RWPE2 (cell line): ENCODE measurements around the gene TSC2.

Experiments used
- ATAC-seq: fragments of 200-7000 bp; cut with Tn5 transposase; 3 replicates; pipeline ENCODE4 v1.9.1; 2021; ENCODE audit warnings: low read depth
- DNase-seq: peaks from one replicate; pipeline ENCODE4 v3.0.0-alpha.2; 2020; ENCODE audit warnings: low spot score
- H3K27ac ChIP-seq: fragments of 450-650 bp; 2 replicates; pipeline ENCODE4 v1.5.1; 2017; ENCODE audit warnings: mild to moderate bottlenecking; ENCODE audit not compliant: poor library complexity, severe bottlenecking
- H3K27me3 ChIP-seq: fragments of 250-450 bp; sonication (Bioruptor Pico); 2 replicates; pipeline ENCODE4 v1.5.1; 2021; ENCODE audit warnings: mild to moderate bottlenecking, moderate library complexity; ENCODE audit not compliant: insufficient read depth, poor library complexity, severe bottlenecking
- H3K36me3 ChIP-seq: fragments of 250-450 bp; sonication (Bioruptor Pico); 2 replicates; pipeline ENCODE4 v1.5.1; 2020; ENCODE audit warnings: low read depth, mild to moderate bottlenecking, moderate library complexity
- H3K4me1 ChIP-seq: fragments of 250-450 bp; sonication (Bioruptor Pico); 2 replicates; pipeline ENCODE4 v1.5.1; 2021; ENCODE audit warnings: mild to moderate bottlenecking, moderate library complexity; ENCODE audit not compliant: insufficient read depth, poor library complexity, severe bottlenecking
- H3K4me3 ChIP-seq: fragments of 250-450 bp; sonication (Bioruptor Pico); 2 replicates; pipeline ENCODE4 v1.5.1; 2021; ENCODE audit warnings: mild to moderate bottlenecking, moderate library complexity; ENCODE audit not compliant: severe bottlenecking
- H3K9me3 ChIP-seq: fragments of 250-450 bp; sonication (Bioruptor Pico); 2 replicates; pipeline ENCODE4 v1.5.1; 2021; ENCODE audit warnings: mild to moderate bottlenecking, moderate library complexity; ENCODE audit not compliant: severe bottlenecking
- CTCF ChIP-seq: fragments of 450-650 bp; IDR thresholded peaks from one replicate; pipeline ENCODE4 v1.5.1; 2017; ENCODE audit warnings: mild to moderate bottlenecking, moderate library complexity; ENCODE audit not compliant: poor library complexity, severe bottlenecking

TSC2 gene

GRCh38 chr16:2001035-2001434, 46.8 kb upstream of the TSC2 start:
- no peak for TF ChIP-seq CTCF
- DNase-seq (no peak), ATAC-seq (no peak)
- Histone ChIP-seq H3K27me3 (no peaks in the 10 kb centered on the region), H3K4me3 (no peak overlapping the region), H3K36me3 (peaks cover 74% of the 10 kb centered on the region), H3K4me1 (no peaks in the 10 kb centered on the region), H3K9me3 (no peaks in the 10 kb centered on the region), H3K27ac (no peak overlapping the region)

GRCh38 chr16:2001456-2002355, 46.1 kb upstream of the TSC2 start:
- Histone ChIP-seq H3K27me3 (no peaks in the 10 kb centered on the region), H3K27ac (no peak overlapping the region), H3K4me1 (no peaks in the 10 kb centered on the region), H3K36me3 (peaks cover 76% of the 10 kb centered on the region), H3K4me3 (no peak overlapping the region), H3K9me3 (no peaks in the 10 kb centered on the region)
- DNase-seq, result no peak
- ATAC-seq, result no peak
- TF ChIP-seq CTCF, result no peak

- Histone ChIP-seq H3K27ac (no peak overlapping the region), H3K9me3 (no peaks in the 10 kb centered on the region), H3K36me3 (peaks cover 71% of the 10 kb centered on the region), H3K27me3 (no peaks in the 10 kb centered on the region), H3K4me1 (peaks cover 6% of the 10 kb centered on the region), H3K4me3 (no peak overlapping the region)
- ATAC-seq (no peak), DNase-seq (no peak)
- TF ChIP-seq CTCF, result no peak
These were observed 45.2 kb upstream of the TSC2 start for GRCh38 chr16:2002406-2003230.

- no peak overlapping the region for H3K4me3 ChIP-seq
- peaks cover 7% of the 10 kb centered on the region for H3K4me1 ChIP-seq
- no peak for DNase-seq
- ATAC-seq, result no peak
- no peak overlapping the region for H3K27ac ChIP-seq
- no peaks in the 10 kb centered on the region for H3K9me3 ChIP-seq
- TF ChIP-seq CTCF, result no peak
- no peaks in the 10 kb centered on the region for H3K27me3 ChIP-seq
- H3K36me3 ChIP-seq, result peaks cover 75% of the 10 kb centered on the region
These were observed 44.5 kb upstream of the TSC2 start for GRCh38 chr16:2003231-2003826.
